Stromal cell of bone marrow (primary cell): ENCODE data around the gene DBX2.
"Not testable (repeated sequence)": the region's sequence is repeated elsewhere in the genome, so short reads cannot be mapped to it uniquely, and the experiment has no call there.

Source experiments
- DNase-seq: peaks from one replicate; pipeline ENCODE4 v3.0.0-alpha.2; 2012; ENCODE audit warnings: low read depth

Gene DBX2

GRCh38 chr12:45050751-45051571, at the start of gene DBX2:
Gene DBX2, minus strand, starts transcription at chr12:45051099. Its CDS starts 172 bp downstream, at chr12:45050927.
- DNase-seq: no peak

DNA sequence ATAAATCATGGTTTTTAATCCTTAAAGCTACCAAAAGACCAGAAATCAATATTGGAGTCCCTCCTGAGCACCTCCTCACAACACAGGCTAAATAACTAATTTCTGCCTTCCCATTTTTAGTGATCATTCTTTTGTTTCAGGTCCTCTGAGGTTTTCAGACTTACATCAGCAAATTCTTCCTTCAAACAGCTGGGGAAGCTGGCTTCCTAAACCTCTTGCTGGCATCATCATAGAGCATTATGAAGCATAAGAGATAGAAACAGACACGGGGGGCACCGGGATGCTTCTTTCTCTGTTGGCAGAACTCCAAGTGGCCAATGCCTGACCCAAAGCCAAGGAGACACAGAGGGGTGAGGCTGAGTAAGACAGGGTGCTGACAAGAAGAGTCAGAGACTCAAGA, 47.9 kb upstream of the DBX2 start:
- DNase-seq: no peak

DNA sequence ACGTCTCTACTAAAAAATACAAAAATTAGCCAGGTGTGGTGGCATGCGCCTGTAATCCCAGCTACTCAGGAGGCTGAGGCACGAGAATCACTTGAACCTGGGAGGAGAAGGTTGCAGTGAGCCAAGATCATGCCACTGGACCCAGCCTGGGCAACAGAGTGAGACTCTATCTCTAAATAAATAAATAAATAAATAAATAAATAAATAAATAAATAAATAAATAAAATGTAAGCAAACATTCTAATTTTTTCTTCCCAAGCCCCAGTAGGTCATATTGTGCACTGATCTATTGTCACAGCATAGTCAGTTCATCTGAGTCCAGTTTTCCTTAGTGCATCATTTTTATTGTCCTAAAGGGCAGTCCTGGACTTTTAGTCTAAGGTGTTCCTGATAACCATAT, 44.5 kb upstream of the DBX2 start:
- not testable (repeated sequence) for DNase-seq

DNA sequence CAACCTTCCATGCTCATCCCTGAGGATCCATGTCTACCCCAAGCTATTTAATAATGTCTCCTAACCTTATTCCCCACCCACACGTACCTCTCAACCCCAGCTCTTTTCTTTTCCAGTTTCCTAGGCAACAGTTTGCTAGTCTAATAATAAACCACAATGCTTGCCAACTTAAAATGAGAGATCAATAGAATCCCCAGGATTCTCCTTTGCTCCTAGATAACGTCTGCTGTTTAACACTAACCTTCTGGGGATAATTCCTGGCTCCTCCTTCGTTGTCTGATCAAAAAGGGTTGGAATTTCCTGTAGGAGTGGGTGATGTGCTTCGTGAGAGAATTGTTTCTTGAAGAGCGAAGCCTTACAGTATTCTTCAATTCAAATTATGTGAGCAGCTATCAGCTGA, 42.2 kb upstream of the DBX2 start:
- no peak for DNase-seq

- DNase-seq: no peak
Observed at GRCh38 chr12:45089411-45090075, 38.6 kb upstream of the DBX2 start.

DNA sequence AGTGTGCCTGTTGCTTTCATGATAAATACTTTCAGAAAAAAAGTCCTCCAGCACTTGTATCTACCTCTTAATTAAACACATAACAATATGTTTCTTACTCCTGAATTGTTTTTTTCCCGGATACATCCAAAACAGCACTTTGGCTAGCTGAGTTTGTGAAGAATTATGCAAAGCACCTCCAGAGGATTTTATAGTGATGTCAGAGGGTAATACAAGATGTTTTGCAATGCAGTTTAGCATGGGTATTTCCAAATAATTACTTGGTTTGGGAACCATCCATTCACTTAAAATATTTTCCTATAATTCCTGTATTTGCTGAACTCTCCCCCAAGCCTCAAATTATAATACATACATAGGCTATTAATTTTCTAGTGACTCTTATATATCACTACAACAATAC, 37.7 kb upstream of the DBX2 start:
- DNase-seq: no peak

GRCh38 chr12:45084248-45084647, 33.3 kb upstream of the DBX2 start:
- DNase-seq: not testable (repeated sequence)

GRCh38 chr12:45077251-45077650, 26.4 kb upstream of the DBX2 start:
- DNase-seq: no peak

GRCh38 chr12:45076417-45077026, 25.6 kb upstream of the DBX2 start:
- DNase-seq: no peak

- DNase-seq: no peak
Observed at GRCh38 chr12:45075587-45076282, 24.8 kb upstream of the DBX2 start.

- DNase-seq: no peak
Observed at GRCh38 chr12:45065125-45065626, 14.3 kb upstream of the DBX2 start.

GRCh38 chr12:45060976-45061375, 10.1 kb upstream of the DBX2 start:
- no peak for DNase-seq

DNA sequence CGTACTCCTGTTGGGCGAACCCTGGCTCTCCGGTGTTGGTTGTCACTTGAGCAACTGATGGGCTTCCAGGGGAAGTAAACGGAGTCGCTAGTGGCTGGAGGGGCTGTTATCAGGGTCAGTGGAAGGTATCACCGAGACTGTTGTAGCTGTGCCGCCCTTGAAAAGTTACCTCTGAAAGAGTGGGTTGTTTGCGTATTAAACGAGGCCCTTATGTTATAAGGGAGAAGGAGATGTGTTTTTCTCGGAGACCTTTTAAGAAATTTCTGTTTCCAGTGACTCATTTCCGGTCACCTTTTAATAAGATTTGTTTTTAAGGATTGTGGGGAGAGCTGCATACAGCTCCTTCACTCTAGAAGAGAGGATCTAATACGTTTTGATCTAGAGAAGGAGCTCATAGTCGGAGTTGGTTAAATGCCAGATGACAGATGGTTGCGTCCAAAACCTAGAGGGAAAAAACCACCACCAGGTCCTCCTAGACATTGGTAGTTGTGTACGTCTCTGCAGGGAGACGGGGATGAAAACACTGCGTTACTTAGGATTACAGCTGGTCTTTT, 750 bp upstream of the DBX2 start:
- DNase-seq: no peak

- no peak for DNase-seq
Observed at GRCh38 chr12:45049912-45050750, 768 bp downstream of the DBX2 start.

DNA sequence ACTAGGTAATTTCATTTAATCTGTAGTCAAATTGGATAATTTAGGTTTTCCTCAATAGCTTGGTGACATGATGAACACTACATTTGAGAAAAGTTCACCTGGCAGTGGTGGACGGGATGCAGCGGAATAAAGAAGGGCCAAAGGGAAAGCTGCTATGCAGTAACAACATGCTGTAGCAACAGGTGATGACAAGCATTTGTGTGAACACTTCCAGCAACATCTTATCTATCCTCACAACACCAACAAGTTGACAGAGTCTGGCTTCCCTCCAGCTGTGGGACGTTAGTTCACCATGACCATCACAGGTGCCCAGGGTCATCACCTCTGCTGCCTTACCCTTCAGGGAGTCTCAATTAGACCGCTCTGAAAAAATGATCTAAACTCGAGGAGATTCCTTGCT, 8.3 kb downstream of the DBX2 start:
- no peak for DNase-seq

DNA sequence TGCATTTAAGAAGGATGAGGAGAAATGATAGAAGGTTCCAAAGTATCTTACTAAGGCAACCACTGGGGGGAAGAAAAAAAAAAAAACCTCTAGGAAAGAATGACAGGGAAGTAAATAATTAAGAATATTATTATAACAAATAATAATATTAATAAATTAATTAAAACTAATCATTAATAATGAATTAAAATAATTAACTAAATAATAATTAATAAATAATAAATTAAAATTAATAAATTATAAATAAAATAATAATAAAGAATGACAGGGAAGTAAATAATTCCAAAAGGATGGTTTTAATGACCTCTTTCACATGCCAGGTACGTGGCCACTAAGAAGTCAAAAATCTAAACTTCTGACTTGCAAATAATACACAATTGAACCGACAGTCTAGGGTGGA, 9.9 kb downstream of the DBX2 start:
- no peak for DNase-seq

GRCh38 chr12:45039757-45040156, 11.1 kb downstream of the DBX2 start:
- no peak for DNase-seq

DNA sequence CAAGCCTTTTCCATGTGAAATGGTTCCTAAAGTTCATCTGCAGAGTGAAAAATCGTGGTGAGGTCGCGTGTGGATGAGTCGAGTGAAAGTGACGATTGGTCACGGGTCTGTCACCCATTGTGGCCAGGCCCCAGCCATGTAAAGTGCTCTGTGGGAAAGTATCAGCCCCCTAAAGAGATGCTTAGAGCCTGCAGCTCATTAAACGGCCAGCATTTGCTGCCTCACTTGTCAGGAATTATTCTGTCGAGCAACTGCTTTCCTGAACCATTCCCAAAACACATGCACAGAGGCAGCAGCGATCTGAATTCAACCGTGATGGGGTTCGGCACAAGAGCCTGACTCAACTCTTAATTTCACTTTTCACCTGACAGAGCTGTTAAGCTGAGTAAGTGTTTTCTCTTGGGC, 16.0 kb downstream of the DBX2 start:
- DNase-seq: no peak

DNA sequence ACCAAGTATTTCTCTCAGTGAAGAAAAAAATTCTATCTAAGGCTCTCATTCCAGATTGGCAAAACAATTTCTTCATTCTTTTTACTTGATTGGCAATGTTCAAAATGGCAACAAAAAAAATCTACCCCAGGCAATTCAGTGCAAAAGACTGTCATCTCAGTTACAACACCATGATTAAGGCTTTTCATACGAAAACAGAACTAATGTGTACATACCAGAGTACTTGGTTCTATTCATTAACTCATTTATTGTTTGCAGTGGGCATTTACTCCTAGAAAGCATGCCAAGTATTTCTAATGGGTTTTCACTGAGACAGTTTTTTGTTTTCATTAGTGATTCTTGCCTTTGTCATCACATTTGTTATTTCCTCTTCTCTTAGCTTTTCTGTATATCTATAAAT, 33.0 kb downstream of the DBX2 start:
- DNase-seq: no peak

DNA sequence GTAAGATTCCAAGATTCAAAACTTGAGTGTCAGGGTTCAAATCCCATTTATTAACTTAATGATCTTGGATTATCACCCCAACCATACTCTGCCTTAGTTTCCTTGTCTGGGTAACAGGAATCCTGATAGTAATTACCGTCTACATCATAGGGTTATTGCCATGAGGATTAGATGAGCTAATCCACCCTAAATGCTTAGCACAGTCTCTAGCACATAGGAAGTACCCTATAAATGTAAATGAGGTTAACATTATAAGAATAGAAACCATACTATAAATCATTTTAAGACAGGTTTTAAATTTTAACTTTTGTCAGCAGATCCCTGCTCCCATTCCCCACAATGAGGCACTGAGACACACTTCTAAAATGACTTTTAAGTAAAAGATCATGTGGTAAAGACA, 36.5 kb downstream of the DBX2 start:
- no peak for DNase-seq

DNA sequence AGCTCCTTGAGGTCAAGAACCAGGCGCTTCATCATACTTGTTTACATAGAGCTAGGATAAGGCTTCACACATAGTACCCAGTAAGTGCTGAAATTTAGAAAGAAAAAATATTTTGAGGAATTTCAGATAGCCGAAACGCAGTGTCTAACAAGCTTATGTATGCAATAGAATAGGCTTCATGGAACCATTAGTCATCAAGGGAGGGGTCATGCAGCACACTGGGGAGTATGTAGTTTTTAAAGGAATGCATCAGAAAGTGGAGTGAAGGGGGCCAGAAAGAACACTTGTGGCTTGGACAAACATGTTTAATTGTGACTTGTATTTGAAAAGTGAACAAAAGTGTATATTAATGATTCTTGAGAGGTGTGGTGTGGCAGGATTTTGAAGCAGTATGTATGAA, 38.1 kb downstream of the DBX2 start:
- no peak for DNase-seq
